Endothelial cell of umbilical vein (primary cell): ENCODE measurements around the gene GOLT1B. TPM values are rescaled to one million over a fixed set of nuclear protein-coding genes. Genes with fewer than 3 reads are reported as not detected.

Experiments
- BruUV-seq: library from RNA; stranded (reverse); fragments of 400-500 nt; replicated peaks from 2 replicates; lab custom pipeline; 2021; lab: Mats Ljungman, UMichigan
- CTCF ChIA-PET: fragments of 300-600, 350-600 bp; sonication (Branson Sonifier 250); formaldehyde crosslinking; loops from one replicate; lab custom pipeline; 2021; ENCODE audit warnings: antibody characterized with exemption, inconsistent platforms; lab: Charles Lee
- POLR2A ChIA-PET: fragments of 300-600, 350-600 bp; sonication (Branson Sonifier 250); formaldehyde crosslinking; loops from one replicate; lab custom pipeline; 2021; ENCODE audit warnings: antibody characterized with exemption, inconsistent platforms; lab: Charles Lee
- DNase-seq: peaks from one replicate; pipeline ENCODE4 v3.0.0-alpha.2; 2011; ENCODE audit warnings: low read depth, low spot score
- FAIRE-seq: peaks from 2 replicates; lab custom pipeline; 2011; peaks lifted over from hg19 to GRCh38; lab: Jason Lieb, UNC
- H2AFZ ChIP-seq: 2 replicates; pipeline ENCODE4 v1.6.0; 2012; ENCODE audit warnings: low read depth, low read length, control low read depth, inconsistent platforms
- H3K27ac ChIP-seq: 2 replicates; pipeline ENCODE4 v1.5.1; 2011; ENCODE audit warnings: low read depth, mild to moderate bottlenecking, control low read depth, low read length, moderate library complexity; ENCODE audit not compliant: insufficient read depth
- H3K27me3 ChIP-seq, 2 experiments: 2 replicates each; pipeline versions ENCODE4 v1.6.0 to v1.6.1; 2011; ENCODE audit warnings: low read length in 2 of 2, mixed read lengths in 1 of 2; ENCODE audit not compliant: control insufficient read depth in 2 of 2, insufficient read depth in 2 of 2
- H3K36me3 ChIP-seq, 2 experiments: 2 replicates in 1 of 2; 3 replicates in 1 of 2; pipeline ENCODE4 v1.5.1; 2011; ENCODE audit warnings: low read length in 2 of 2, mild to moderate bottlenecking in 1 of 2, moderate library complexity in 1 of 2; ENCODE audit not compliant: control insufficient read depth in 2 of 2, insufficient read depth in 2 of 2; ENCODE audit errors: extremely low read depth in 1 of 2
- H3K4me1 ChIP-seq: 3 replicates; pipeline ENCODE4 v1.5.1; 2011; ENCODE audit warnings: mild to moderate bottlenecking, low read length; ENCODE audit not compliant: control insufficient read depth, insufficient read depth; ENCODE audit errors: extremely low read depth
- H3K4me2 ChIP-seq: 2 replicates; pipeline ENCODE4 v1.6.1; 2011; ENCODE audit warnings: low read length, control low read depth, mixed read lengths; ENCODE audit not compliant: insufficient read depth
- H3K4me3 ChIP-seq, 3 experiments: fragments of 200-600 bp in 1 of 3; sonication (generic), shearing (Covaris generic) in 1 of 3; replicated peaks in 1 of 3; 2 replicates each; pipeline ENCODE4 v1.5.1; 2011 to 2016; ENCODE audit warnings: control low read depth in 3 of 3, low read length in 3 of 3, mild to moderate bottlenecking in 2 of 3, inconsistent platforms in 1 of 3, low read depth in 1 of 3, moderate library complexity in 1 of 3; ENCODE audit not compliant: insufficient read depth in 1 of 3
- H3K79me2 ChIP-seq: 2 replicates; pipeline ENCODE4 v1.6.0; 2012; ENCODE audit warnings: low read length, inconsistent platforms; ENCODE audit not compliant: control insufficient read depth, insufficient read depth
- H3K9ac ChIP-seq: replicated peaks from 2 replicates; pipeline ENCODE3; 2011; ENCODE audit warnings: low read length, control low read depth; ENCODE audit not compliant: insufficient read depth; ENCODE audit errors: extremely low read depth
- H3K9me1 ChIP-seq: replicated peaks from 3 replicates; pipeline ENCODE4 v1.6.0; 2011; ENCODE audit warnings: mild to moderate bottlenecking, low read length; ENCODE audit not compliant: control insufficient read depth, insufficient read depth; ENCODE audit errors: extremely low read depth
- H3K9me3 ChIP-seq: replicated peaks from 2 replicates; pipeline ENCODE4 v1.5.1; 2012; ENCODE audit warnings: low read length, inconsistent platforms; ENCODE audit not compliant: control insufficient read depth, insufficient read depth
- H4K20me1 ChIP-seq: replicated peaks from 2 replicates; pipeline ENCODE3; 2011; ENCODE audit warnings: mild to moderate bottlenecking, low read length; ENCODE audit not compliant: control insufficient read depth, insufficient read depth; ENCODE audit errors: extremely low read depth
- EZH2 ChIP-seq: IDR thresholded peaks from 2 replicates; pipeline ENCODE4 v1.6.1; 2012; ENCODE audit warnings: borderline replicate concordance, low read depth, mild to moderate bottlenecking, moderate library complexity, low read length, inconsistent platforms; ENCODE audit not compliant: severe bottlenecking
- FOS ChIP-seq: IDR thresholded peaks from 2 replicates; pipeline ENCODE4 v1.6.1; 2011; ENCODE audit warnings: mild to moderate bottlenecking, low read length, moderate library complexity, borderline replicate concordance; ENCODE audit not compliant: insufficient read depth
- GATA2 ChIP-seq: IDR thresholded peaks from 2 replicates; pipeline ENCODE4 v1.7.0; 2011; ENCODE audit warnings: low read depth, mild to moderate bottlenecking, moderate library complexity, mixed read lengths, low read length; ENCODE audit not compliant: insufficient read length, insufficient read depth
- JUN ChIP-seq: IDR thresholded peaks from 2 replicates; pipeline ENCODE4 v1.6.1; 2011; ENCODE audit warnings: borderline replicate concordance, low read depth; ENCODE audit not compliant: insufficient read length, insufficient read depth
- MYC ChIP-seq: IDR thresholded peaks from one replicate; pipeline ENCODE4 v1.6.1; 2011; ENCODE audit warnings: mild to moderate bottlenecking, low read depth, low read length
- POLR2A ChIP-seq: IDR thresholded peaks from 2 replicates; pipeline ENCODE4 v1.6.1; 2012; ENCODE audit warnings: low read depth, mild to moderate bottlenecking, control low read depth, low read length
- POLR2AphosphoS5 ChIP-seq: IDR thresholded peaks from 2 replicates; pipeline ENCODE4 v1.6.1; 2012; ENCODE audit warnings: low read depth, mild to moderate bottlenecking, control low read depth, low read length, moderate library complexity; ENCODE audit not compliant: insufficient read depth
- dilution Hi-C: fragments of 300-500 bp; cut with MboI; formaldehyde crosslinking; loops from one replicate; pipeline ENCODE4 v1.15.0; 2019; ENCODE audit warnings: low sequenced_read_pairs; ENCODE audit not compliant: extremely low pct_ligation_motif_present
- intact Hi-C: fragments of 100-400 bp; cut with micrococcal nuclease; formaldehyde crosslinking; loops from one replicate; pipeline ENCODE4 v1.10.0; 2022
- polyA plus RNA-seq, 4 experiments: library from polyadenylated mRNA; depleted of rRNA in 3 of 4; stranded (reverse) in 3 of 4; unstranded in 1 of 4; fragments of >200 nt; gene quantifications; 2 replicates each; pipeline versions ENCODE4 v1.2.1 to v1.2.3, GENCODE V29; 2011 to 2012; ENCODE audit warnings: missing spikeins in 1 of 4
- total RNA-seq: library from RNA; stranded (reverse); gene quantifications from 2 replicates; pipeline ENCODE4 v1.2.3, GENCODE V29; 2021
- TF ChIP-seq, protein P1 (sequence below): IDR thresholded peaks from 2 replicates; pipeline ENCODE4 v1.6.1; 2011; ENCODE audit not compliant: insufficient read depth, insufficient read length
- TF ChIP-seq, protein P2 (sequence below), 2 donors: IDR thresholded peaks; 1 replicate in 1 of 2; 2 replicates in 1 of 2; pipeline ENCODE4 v1.5.1; 2011; ENCODE audit warnings: low read length in 2 of 2, mild to moderate bottlenecking in 2 of 2, moderate library complexity in 2 of 2, control low read depth in 1 of 2, inconsistent platforms in 1 of 2, low read depth in 1 of 2; ENCODE audit not compliant: insufficient read depth in 1 of 2; ENCODE audit errors: extremely low read depth in 1 of 2

GOLT1B gene
- total and polyA plus RNA-seq, 2 donors (not counting 3 experiments of a cell fraction or from before 2014, with no cell fraction given), result 21.9 to 50.5 TPM

DNA sequence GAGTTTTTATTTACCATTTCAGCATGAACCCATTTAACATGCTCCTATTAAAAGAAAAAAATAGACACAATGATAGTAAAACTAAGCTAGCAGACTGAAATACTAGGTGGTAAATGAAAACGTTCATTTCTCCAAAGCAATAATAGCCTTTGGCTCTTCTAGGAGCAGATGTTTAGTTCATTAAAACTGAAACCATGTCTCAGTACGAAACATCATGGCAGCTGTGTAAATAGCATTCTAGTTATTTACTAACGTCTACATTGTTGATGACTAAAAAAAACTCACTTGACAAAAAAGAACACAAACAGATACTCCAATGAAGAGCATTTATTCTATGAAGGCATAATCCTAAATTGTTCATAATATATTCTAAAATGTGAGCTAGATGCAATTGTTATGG is 18.1 kb upstream of the GOLT1B start:
- H3K4me3 ChIP-seq, result no peak overlapping the region
- peaks cover 13 to 27% of the 10 kb centered on the region in 2 experiments for H3K36me3 ChIP-seq
- no peak overlapping the region for H2AFZ ChIP-seq
- no peaks in the 10 kb centered on the region for H4K20me1 ChIP-seq
- H3K27me3 ChIP-seq, result no peaks in the 10 kb centered on the region
- no peak overlapping the region for H3K9ac ChIP-seq
- intact Hi-C loops, result no loop called here
- ChIA-PET CTCF (interaction anchor here (0.8 kb wide), 1 partner anchor 9 kb away, joined by 3 read pairs; no protein-coding TSS in a partner anchor), POLR2A (no interaction called here)
- H3K27ac ChIP-seq, result no peak overlapping the region
- H3K9me3 ChIP-seq, result no peaks in the 10 kb centered on the region
- H3K79me2 ChIP-seq, result no peaks in the 10 kb centered on the region
- dilution Hi-C loops, result no loop called here
- DNase-seq (no peak), FAIRE-seq (no peak)
- H3K9me1 ChIP-seq, result no peaks in the 10 kb centered on the region
- BruUV-seq, result no TSS peak
- H3K4me2 ChIP-seq, result no peak overlapping the region
- H3K4me1 ChIP-seq, result no peaks in the 10 kb centered on the region
- TF ChIP-seq, protein P1, sequence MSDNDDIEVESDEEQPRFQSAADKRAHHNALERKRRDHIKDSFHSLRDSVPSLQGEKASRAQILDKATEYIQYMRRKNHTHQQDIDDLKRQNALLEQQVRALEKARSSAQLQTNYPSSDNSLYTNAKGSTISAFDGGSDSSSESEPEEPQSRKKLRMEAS, result no peak
- TF ChIP-seq POLR2AphosphoS5 (no peak), FOS (no peak), JUN (no peak), POLR2A (no peak), GATA2 (no peak), MYC (no peak), EZH2 (no peak)
- TF ChIP-seq, protein P2, sequence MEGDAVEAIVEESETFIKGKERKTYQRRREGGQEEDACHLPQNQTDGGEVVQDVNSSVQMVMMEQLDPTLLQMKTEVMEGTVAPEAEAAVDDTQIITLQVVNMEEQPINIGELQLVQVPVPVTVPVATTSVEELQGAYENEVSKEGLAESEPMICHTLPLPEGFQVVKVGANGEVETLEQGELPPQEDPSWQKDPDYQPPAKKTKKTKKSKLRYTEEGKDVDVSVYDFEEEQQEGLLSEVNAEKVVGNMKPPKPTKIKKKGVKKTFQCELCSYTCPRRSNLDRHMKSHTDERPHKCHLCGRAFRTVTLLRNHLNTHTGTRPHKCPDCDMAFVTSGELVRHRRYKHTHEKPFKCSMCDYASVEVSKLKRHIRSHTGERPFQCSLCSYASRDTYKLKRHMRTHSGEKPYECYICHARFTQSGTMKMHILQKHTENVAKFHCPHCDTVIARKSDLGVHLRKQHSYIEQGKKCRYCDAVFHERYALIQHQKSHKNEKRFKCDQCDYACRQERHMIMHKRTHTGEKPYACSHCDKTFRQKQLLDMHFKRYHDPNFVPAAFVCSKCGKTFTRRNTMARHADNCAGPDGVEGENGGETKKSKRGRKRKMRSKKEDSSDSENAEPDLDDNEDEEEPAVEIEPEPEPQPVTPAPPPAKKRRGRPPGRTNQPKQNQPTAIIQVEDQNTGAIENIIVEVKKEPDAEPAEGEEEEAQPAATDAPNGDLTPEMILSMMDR (IDR thresholded peaks at IDR 0.05; ENCODE audit: extremely low read depth in 1 of 2, insufficient read depth in 1 of 2, low read depth in 1 of 2, low read length in 2 of 2), result no peak
